HepG2 (cell line): ENCODE results near the gene SOX13. TPM values are rescaled to one million over a fixed set of nuclear protein-coding genes. Genes with fewer than 3 reads are reported as not detected.

Experiments
- ARID5B ChIP-seq: IDR thresholded peaks from 2 replicates; pipeline ENCODE4 v1.4.0; 2020; ENCODE audit warnings: mild to moderate bottlenecking, missing genetic modification reagents
- GABPA ChIP-seq, 2 experiments: IDR thresholded peaks; 2 replicates each; pipeline ENCODE4 v1.6.1; 2011 to 2016; ENCODE audit warnings: low read depth in 2 of 2, low read length in 1 of 2, missing biosample characterization in 1 of 2, missing genetic modification characterization in 1 of 2
- GATA4 ChIP-seq: sonication (generic); IDR thresholded peaks from 2 replicates; pipeline ENCODE4 v1.6.1; 2016; ENCODE audit warnings: antibody characterized with exemption, low read depth, borderline replicate concordance
- GLMP ChIP-seq: sonication (generic); formaldehyde crosslinking; IDR thresholded peaks from 2 replicates; pipeline ENCODE4 v1.9.0; 2021; ENCODE audit warnings: missing genetic modification reagents, mild to moderate bottlenecking, borderline replicate concordance
- KLF6 ChIP-seq: IDR thresholded peaks from 2 replicates; pipeline ENCODE4 v1.8.0; 2016; ENCODE audit warnings: missing biosample characterization, missing genetic modification reagents
- NFATC3 ChIP-seq: sonication (generic); formaldehyde crosslinking; IDR thresholded peaks from 2 replicates; pipeline ENCODE4 v1.5.1; 2020; ENCODE audit warnings: mild to moderate bottlenecking, missing genetic modification reagents
- SAP130 ChIP-seq: IDR thresholded peaks from 2 replicates; pipeline ENCODE4 v1.6.1; 2016; ENCODE audit warnings: low read depth
- SP140L ChIP-seq: sonication (generic); formaldehyde crosslinking; IDR thresholded peaks from 2 replicates; pipeline ENCODE4 v1.4.0; 2020; ENCODE audit warnings: missing genetic modification reagents, borderline replicate concordance
- ZBTB33 ChIP-seq: sonication (generic); formaldehyde crosslinking; IDR thresholded peaks from 2 replicates; pipeline ENCODE4 v1.4.0; 2020; ENCODE audit warnings: missing genetic modification reagents
- ZBTB38 ChIP-seq: sonication (generic); formaldehyde crosslinking; IDR thresholded peaks from 2 replicates; pipeline ENCODE4 v1.5.1; 2020; ENCODE audit warnings: mild to moderate bottlenecking, missing genetic modification reagents
- ZFP1 ChIP-seq: IDR thresholded peaks from 2 replicates; pipeline ENCODE4 v1.6.1; 2016
- ZNF563 ChIP-seq: sonication (generic); formaldehyde crosslinking; IDR thresholded peaks from 2 replicates; pipeline ENCODE4 v1.8.0; 2022; ENCODE audit warnings: mild to moderate bottlenecking, moderate library complexity, missing genetic modification reagents
- ZNF567 ChIP-seq: sonication (generic); formaldehyde crosslinking; IDR thresholded peaks from 2 replicates; pipeline ENCODE4 v1.8.1; 2023; ENCODE audit warnings: mild to moderate bottlenecking, missing genetic modification reagents, borderline replicate concordance
- ZNF761 ChIP-seq: sonication (generic); formaldehyde crosslinking; conservative IDR thresholded peaks from 2 replicates; pipeline ENCODE4 v1.4.0; 2020; ENCODE audit warnings: mild to moderate bottlenecking, missing genetic modification reagents
- ZNF773 ChIP-seq: sonication (generic); formaldehyde crosslinking; IDR thresholded peaks from 2 replicates; pipeline ENCODE4 v1.4.0; 2020; ENCODE audit warnings: missing genetic modification reagents, borderline replicate concordance
- ZNF792 ChIP-seq: IDR thresholded peaks from 2 replicates; pipeline ENCODE4 v1.6.1; 2016
- ZNF879 ChIP-seq: sonication (generic); formaldehyde crosslinking; IDR thresholded peaks from 2 replicates; pipeline ENCODE4 v1.8.1; 2023; ENCODE audit warnings: missing genetic modification reagents
- polyA plus RNA-seq, 8 experiments: library from polyadenylated mRNA; depleted of rRNA in 3 of 8; stranded (reverse) in 7 of 8; unstranded in 1 of 8; fragments of >200 nt; fragmentation: Illumina TruSeq in 4 of 8; extraction: Trizol in 4 of 8; gene quantifications; 2 replicates each; pipeline versions ENCODE4 v1.2.1 to v1.2.3, GENCODE V29; 2011 to 2016; ENCODE audit warnings: low read depth in 4 of 8, missing spikeins in 1 of 8, mixed read lengths in 1 of 8; ENCODE audit not compliant: insufficient read depth in 1 of 8
- total RNA-seq, 5 experiments: library from RNA; depleted of rRNA; stranded (reverse); fragments of >200 nt; fragmentation: Illumina TruSeq; extraction: Trizol; gene quantifications; 2 replicates each; pipeline ENCODE4 v1.2.3, GENCODE V29; 2016; ENCODE audit warnings: low read depth in 1 of 5
- TF ChIP-seq, protein P1 (sequence below): sonication (generic); formaldehyde crosslinking; IDR thresholded peaks from 2 replicates; pipeline ENCODE4 v1.4.0; 2020; ENCODE audit warnings: missing genetic modification reagents
- TF ChIP-seq, protein P2 (sequence below): sonication (generic); formaldehyde crosslinking; IDR thresholded peaks from 2 replicates; pipeline ENCODE4 v1.5.0; 2020; ENCODE audit warnings: missing genetic modification reagents

SOX13 gene
- total and polyA plus RNA-seq, 2 of the 13 experiments (the other 11 are each of a cell fraction or from before 2014, with no cell fraction given): 13.3 to 15.8 TPM

GRCh38 chr1:204162494-204163074 lies 89.7 kb downstream of the SOX13 start (continued):
- TF ChIP-seq ZBTB33 (CRISPR knock-in tag): 0 out of 2 replicates have a peak, but pooled peaks have one; percentile 32
- TF ChIP-seq SP140L (CRISPR knock-in tag): no peak
- no peak for TF ChIP-seq ZNF567
- TF ChIP-seq GABPA (IDR thresholded peaks at IDR 0.05; ENCODE audit: low read depth, low read length): no peak
- TF ChIP-seq GABPA (CRISPR knock-in tag; IDR thresholded peaks at IDR 0.05; ENCODE audit: low read depth): 0 out of 2 replicates have a peak, but pooled peaks have one; percentile 23
- no peak for TF ChIP-seq ZBTB38 (CRISPR knock-in tag)
- TF ChIP-seq, protein P1, sequence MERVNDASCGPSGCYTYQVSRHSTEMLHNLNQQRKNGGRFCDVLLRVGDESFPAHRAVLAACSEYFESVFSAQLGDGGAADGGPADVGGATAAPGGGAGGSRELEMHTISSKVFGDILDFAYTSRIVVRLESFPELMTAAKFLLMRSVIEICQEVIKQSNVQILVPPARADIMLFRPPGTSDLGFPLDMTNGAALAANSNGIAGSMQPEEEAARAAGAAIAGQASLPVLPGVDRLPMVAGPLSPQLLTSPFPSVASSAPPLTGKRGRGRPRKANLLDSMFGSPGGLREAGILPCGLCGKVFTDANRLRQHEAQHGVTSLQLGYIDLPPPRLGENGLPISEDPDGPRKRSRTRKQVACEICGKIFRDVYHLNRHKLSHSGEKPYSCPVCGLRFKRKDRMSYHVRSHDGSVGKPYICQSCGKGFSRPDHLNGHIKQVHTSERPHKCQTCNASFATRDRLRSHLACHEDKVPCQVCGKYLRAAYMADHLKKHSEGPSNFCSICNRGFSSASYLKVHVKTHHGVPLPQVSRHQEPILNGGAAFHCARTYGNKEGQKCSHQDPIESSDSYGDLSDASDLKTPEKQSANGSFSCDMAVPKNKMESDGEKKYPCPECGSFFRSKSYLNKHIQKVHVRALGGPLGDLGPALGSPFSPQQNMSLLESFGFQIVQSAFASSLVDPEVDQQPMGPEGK (CRISPR knock-in tag): peak; percentile 59; the same call in 1 of the 2 replicates
- TF ChIP-seq ZNF792 (CRISPR knock-in tag): 0 out of 2 replicates have a peak, but pooled peaks have one; percentile 51
- TF ChIP-seq ZFP1 (CRISPR knock-in tag): no peak
- TF ChIP-seq ZNF773: no peak
- no peak for TF ChIP-seq ZNF563 (CRISPR knock-in tag)
- TF ChIP-seq ZNF761 (CRISPR knock-in tag): no peak
- TF ChIP-seq NFATC3 (CRISPR knock-in tag): no peak
- TF ChIP-seq ARID5B (CRISPR knock-in tag): 0 out of 2 replicates have a peak, but pooled peaks have one; percentile 29
- no peak for TF ChIP-seq ZNF879 (CRISPR knock-in tag)
- TF ChIP-seq SAP130 (CRISPR knock-in tag): peak; percentile 38; the same call in 1 of the 2 replicates
- no peak for TF ChIP-seq GLMP
- TF ChIP-seq, protein P2, sequence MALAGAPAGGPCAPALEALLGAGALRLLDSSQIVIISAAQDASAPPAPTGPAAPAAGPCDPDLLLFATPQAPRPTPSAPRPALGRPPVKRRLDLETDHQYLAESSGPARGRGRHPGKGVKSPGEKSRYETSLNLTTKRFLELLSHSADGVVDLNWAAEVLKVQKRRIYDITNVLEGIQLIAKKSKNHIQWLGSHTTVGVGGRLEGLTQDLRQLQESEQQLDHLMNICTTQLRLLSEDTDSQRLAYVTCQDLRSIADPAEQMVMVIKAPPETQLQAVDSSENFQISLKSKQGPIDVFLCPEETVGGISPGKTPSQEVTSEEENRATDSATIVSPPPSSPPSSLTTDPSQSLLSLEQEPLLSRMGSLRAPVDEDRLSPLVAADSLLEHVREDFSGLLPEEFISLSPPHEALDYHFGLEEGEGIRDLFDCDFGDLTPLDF (CRISPR knock-in tag): no peak
- no peak for TF ChIP-seq KLF6 (CRISPR knock-in tag)
- no peak for TF ChIP-seq GATA4
